NB4 (cell line): Measurements from ENCODE around the gene TMEM131L.
A peak's percentile ranks its signal among the peaks of the same experiment; 100 is the strongest.

ENCODE experiments used
- DNase-seq: peaks from one replicate; pipeline ENCODE4 v3.0.0; 2010; ENCODE audit warnings: low read depth
- H3K4me3 ChIP-seq: one replicate; pipeline ENCODE4 v1.5.1; 2011; ENCODE audit warnings: mild to moderate bottlenecking, low read depth, low read length, moderate library complexity
- CTCF ChIP-seq: IDR thresholded peaks from one replicate; pipeline ENCODE4 v1.5.1; 2012; ENCODE audit warnings: low read depth, low read length
- MAX ChIP-seq: IDR thresholded peaks from 2 replicates; pipeline ENCODE4 v1.6.1; 2011; ENCODE audit warnings: low read depth, low read length
- MYC ChIP-seq: IDR thresholded peaks from 2 replicates; pipeline ENCODE4 v1.6.1; 2011; ENCODE audit warnings: low read depth, low read length
- POLR2A ChIP-seq: IDR thresholded peaks from 2 replicates; pipeline ENCODE4 v1.6.1; 2011; ENCODE audit warnings: mild to moderate bottlenecking; ENCODE audit not compliant: insufficient read length; ENCODE audit errors: extremely low read depth

The TMEM131L gene

DNA sequence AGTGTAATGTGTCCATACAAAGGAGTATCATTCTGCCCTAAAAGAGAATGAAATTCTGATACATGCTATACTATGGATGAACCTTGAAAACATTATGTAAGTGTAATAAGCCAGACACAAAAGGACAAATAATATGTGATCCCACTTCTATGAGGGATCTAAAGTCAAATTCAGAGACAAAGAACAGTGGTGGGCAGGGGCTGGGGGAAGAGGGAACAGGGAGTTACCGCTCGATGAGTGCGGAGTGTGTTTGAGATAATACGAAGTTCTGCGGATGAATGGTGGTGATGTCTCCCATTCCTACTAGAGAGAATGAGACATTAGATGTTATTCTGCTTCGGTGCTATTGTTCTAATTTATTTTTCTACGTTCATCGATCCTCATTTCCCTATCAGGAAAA lies 171.9 kb downstream of the TMEM131L start:
- DNase-seq: no peak
- no peak overlapping the region for H3K4me3 ChIP-seq
- no peak for TF ChIP-seq POLR2A
- TF ChIP-seq CTCF: no peak
- no peak for TF ChIP-seq MYC
- TF ChIP-seq MAX: no peak

GRCh38 chr4:153638999-153639398 lies 172.8 kb downstream of the TMEM131L start:
- H3K4me3 ChIP-seq: no peak overlapping the region
- DNase-seq: no peak
- TF ChIP-seq CTCF: no peak
- TF ChIP-seq MAX: no peak
- no peak for TF ChIP-seq MYC
- TF ChIP-seq POLR2A: no peak

DNA sequence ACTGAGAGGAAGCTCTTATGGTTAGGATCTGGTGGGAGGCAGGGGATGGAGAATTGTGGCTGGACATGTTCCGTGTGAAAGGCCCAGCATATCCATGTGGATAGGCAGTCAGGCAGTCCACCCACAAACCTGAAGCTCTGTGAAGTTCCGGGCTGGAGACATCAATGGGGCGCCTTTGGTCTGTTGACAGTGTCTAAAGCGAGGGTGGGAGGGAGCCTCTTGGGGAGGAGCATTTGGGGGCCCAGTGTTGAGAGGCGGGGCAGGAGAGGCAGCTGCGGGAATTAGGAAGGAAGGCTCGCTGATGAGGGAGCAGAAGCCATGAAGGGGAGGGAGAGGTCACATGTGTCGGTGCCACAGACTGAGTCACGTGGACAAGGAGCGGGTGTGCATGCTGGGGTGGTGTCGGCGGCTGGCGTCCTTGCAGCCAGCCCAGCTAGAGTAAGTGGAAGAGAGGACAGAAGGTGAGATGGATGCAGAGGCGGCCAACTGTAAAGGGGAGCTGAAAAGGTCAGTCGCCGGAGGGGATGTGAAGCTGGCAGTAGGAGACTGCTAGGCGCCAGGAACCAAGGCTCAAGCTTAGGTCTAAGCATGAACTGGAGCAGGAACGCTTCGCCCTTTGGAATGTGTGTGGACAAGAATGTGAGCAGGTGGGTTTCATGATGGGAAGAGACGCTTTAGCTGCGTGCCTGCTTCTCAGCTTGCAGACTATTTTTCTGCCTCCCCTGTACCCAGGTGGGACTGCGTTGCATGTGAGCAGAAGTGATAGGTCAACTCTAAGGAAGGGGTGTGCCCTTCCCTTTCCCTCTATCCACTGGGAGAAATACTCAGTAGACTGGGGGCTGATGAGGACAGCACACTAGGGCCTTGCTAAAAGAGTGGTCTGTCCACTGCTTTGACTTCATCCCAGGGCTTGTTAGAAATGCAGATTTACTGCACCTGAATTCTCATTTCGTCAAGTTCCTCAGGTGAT lies 174.0 kb downstream of the TMEM131L start:
- no peak for TF ChIP-seq MAX
- no peak for TF ChIP-seq POLR2A
- TF ChIP-seq MYC: no peak
- TF ChIP-seq CTCF: no peak
- H3K4me3 ChIP-seq: no peak overlapping the region
- DNase-seq: no peak

DNA sequence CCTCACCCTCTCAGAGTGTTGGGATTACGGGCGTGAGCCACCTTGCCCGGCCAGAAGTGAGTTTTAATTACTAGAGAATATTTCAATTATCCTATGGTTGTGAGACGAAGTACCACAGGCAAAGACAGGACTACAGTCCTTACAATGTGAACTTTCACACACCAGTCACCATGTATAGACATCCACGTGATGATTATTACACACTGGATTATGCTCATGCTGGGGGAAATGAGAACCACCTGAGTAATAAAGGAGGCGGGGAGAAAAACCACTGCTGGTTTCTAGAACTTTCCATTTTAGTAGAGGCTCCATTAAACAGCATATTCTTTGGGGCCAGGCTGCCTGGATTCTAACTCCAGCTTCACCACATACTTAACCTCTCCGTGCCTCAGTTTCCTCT lies 175.4 kb downstream of the TMEM131L start:
- TF ChIP-seq CTCF (no peak), MYC (no peak), MAX (no peak)
- no peak overlapping the region for H3K4me3 ChIP-seq
- DNase-seq: no peak

DNA sequence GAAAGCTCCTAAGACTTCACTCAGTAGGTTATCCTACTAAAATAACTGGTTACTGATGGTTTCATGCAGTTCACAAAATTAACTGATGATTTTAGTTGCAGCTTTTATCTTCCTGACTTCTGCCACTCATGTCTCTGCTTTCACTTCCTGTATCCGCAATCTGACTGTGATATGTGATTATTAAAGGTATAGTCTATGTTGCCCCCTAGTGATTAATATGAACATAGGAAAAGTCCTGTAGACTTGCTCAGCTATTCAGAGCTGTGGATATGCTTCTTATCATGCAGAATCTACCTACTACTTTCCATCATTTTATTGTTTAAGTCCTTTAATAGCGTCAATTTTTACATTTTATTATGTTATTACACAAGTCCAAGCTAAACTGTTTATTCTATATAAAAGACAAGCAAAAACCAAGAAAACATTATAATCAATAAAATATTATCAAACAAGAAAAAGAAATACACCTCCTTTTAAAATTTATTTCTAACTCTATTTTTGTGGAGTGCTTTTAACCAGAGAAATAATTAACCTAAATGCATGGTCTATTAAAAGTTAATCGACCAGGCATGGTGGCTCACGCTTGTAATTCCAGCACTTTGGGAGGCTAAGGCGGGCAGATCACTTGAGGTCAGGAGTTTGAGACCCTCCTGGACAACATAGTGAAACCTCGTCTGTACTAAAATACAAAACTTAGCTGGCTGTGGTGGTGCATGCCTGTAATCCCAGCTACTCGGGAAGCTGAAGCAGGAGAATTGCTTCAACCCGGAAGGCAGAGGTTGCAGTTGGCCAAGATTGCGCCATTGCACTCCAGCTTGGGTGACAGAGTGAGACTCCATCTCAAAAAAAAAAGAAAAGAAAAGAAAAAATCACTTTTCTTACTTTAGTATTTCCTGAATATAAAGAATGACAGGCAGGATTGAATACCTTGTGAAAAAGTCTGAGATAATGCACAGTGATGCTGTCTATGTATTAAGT lies 177.5 kb downstream of the TMEM131L start:
- TF ChIP-seq MYC (no peak), CTCF (peak; percentile 24)
- DNase-seq: peak; percentile 74
- no peak overlapping the region for H3K4me3 ChIP-seq
